Stimulated activated naive CD4-positive, alpha-beta T cell treated with Interleukin-2 at 50 U/mL for 16 hours (primary cell): Measurements from ENCODE around the gene MICAL2.
A peak's percentile ranks its signal among the peaks of the same experiment; 100 is the strongest.

Experiments
- DNase-seq: peaks from one replicate; lab custom pipeline; 2025; lab: John Stamatoyannopoulos, UW

MICAL2 gene

GRCh38 chr11:12099132-12099873 is 11.1 kb upstream of the MICAL2 start:
- DNase-seq: no peak

GRCh38 chr11:12100429-12100828 is 10.0 kb upstream of the MICAL2 start:
- no peak for DNase-seq

GRCh38 chr11:12100841-12101242 is 9.5 kb upstream of the MICAL2 start:
- no peak for DNase-seq

- DNase-seq: no peak
Observed at GRCh38 chr11:12101318-12101717, 9.1 kb upstream of the MICAL2 start.

- no peak for DNase-seq
Observed at GRCh38 chr11:12102588-12103410, 7.6 kb upstream of the MICAL2 start.

GRCh38 chr11:12103411-12104225 is 6.8 kb upstream of the MICAL2 start:
- DNase-seq: no peak

- no peak for DNase-seq
Observed at GRCh38 chr11:12105471-12105870, 4.9 kb upstream of the MICAL2 start.

- no peak for DNase-seq
Observed at GRCh38 chr11:12106101-12106500, 4.3 kb upstream of the MICAL2 start.

- no peak for DNase-seq
Observed at GRCh38 chr11:12106501-12106900, 3.9 kb upstream of the MICAL2 start.

GRCh38 chr11:12108875-12109453 is 1.4 kb upstream of the MICAL2 start:
- no peak for DNase-seq

GRCh38 chr11:12109591-12110196 is 696 bp upstream of the MICAL2 start:
- DNase-seq: no peak

GRCh38 chr11:12110714-12111548 is 541 bp downstream of the MICAL2 start:
- peak; percentile 30 for DNase-seq

- no peak for DNase-seq
Observed at GRCh38 chr11:12111549-12112520, 1.4 kb downstream of the MICAL2 start.

- no peak for DNase-seq
Observed at GRCh38 chr11:12112750-12113149, 2.4 kb downstream of the MICAL2 start.

GRCh38 chr11:12113294-12113693 is 2.9 kb downstream of the MICAL2 start:
- peak; percentile 30 for DNase-seq

- no peak for DNase-seq
Observed at GRCh38 chr11:12114193-12115033, 4.0 kb downstream of the MICAL2 start.

GRCh38 chr11:12116425-12117032 is 6.1 kb downstream of the MICAL2 start:
- no peak for DNase-seq

GRCh38 chr11:12117200-12117599 is 6.8 kb downstream of the MICAL2 start:
- DNase-seq: no peak
